DND-41 (cell line): Measurements from ENCODE around the gene CELA2A.

Experiments used
- ATAC-seq: fragments of 200-7000 bp; cut with Tn5 transposase; 3 replicates; pipeline ENCODE4 v1.9.1; 2021; ENCODE audit warnings: low read depth; ENCODE audit not compliant: insufficient read depth
- DNase-seq: peaks from one replicate; pipeline ENCODE4 v3.0.0-alpha.2; 2020
- H2AFZ ChIP-seq: 2 replicates; pipeline ENCODE4 v1.6.0; 2012; ENCODE audit warnings: low read depth, low read length
- H3K27ac ChIP-seq: 2 replicates; pipeline ENCODE4 v1.5.1; 2012; ENCODE audit warnings: low read length, inconsistent platforms
- H3K27me3 ChIP-seq: fragments of 200-600 bp; sonication (generic); 2 replicates; pipeline ENCODE4 v1.6.0; 2012; ENCODE audit warnings: low read length, mild to moderate bottlenecking, inconsistent platforms; ENCODE audit not compliant: insufficient read depth, poor library complexity
- H3K36me3 ChIP-seq: 2 replicates; pipeline ENCODE4 v1.5.1; 2012; ENCODE audit warnings: low read length, inconsistent platforms; ENCODE audit not compliant: insufficient read depth
- H3K4me1 ChIP-seq: 2 replicates; pipeline ENCODE4 v1.5.1; 2012; ENCODE audit warnings: mild to moderate bottlenecking, low read length; ENCODE audit not compliant: insufficient read depth
- H3K4me2 ChIP-seq: 2 replicates; pipeline ENCODE4 v1.6.0; 2012; ENCODE audit warnings: mild to moderate bottlenecking, moderate library complexity, low read length, inconsistent platforms; ENCODE audit not compliant: insufficient read depth
- H3K4me3 ChIP-seq, 2 experiments: fragments of 200-600 bp in 1 of 2; shearing (Covaris generic) in 1 of 2; 2 replicates each; pipeline ENCODE4 v1.5.1; 2012 to 2016; ENCODE audit warnings: inconsistent platforms in 2 of 2, low read length in 2 of 2, mild to moderate bottlenecking in 2 of 2, low read depth in 1 of 2, moderate library complexity in 1 of 2
- H3K79me2 ChIP-seq: 2 replicates; pipeline ENCODE4 v1.6.0; 2012; ENCODE audit warnings: low read length, inconsistent platforms; ENCODE audit not compliant: insufficient read depth
- H3K9ac ChIP-seq: 2 replicates; pipeline ENCODE4 v1.6.0; 2012; ENCODE audit warnings: low read depth, mild to moderate bottlenecking, inconsistent platforms, low read length, moderate library complexity
- H3K9me3 ChIP-seq: 2 replicates; pipeline ENCODE4 v1.5.1; 2012; ENCODE audit warnings: low read length, moderate library complexity, mild to moderate bottlenecking, inconsistent platforms; ENCODE audit not compliant: insufficient read depth, severe bottlenecking
- H4K20me1 ChIP-seq: 2 replicates; pipeline ENCODE4 v1.6.0; 2012; ENCODE audit warnings: low read length; ENCODE audit not compliant: insufficient read depth
- EZH2 ChIP-seq: IDR thresholded peaks from 3 replicates; pipeline ENCODE4 v1.6.1; 2012; ENCODE audit warnings: borderline replicate concordance, low read depth, mild to moderate bottlenecking, moderate library complexity, low read length, inconsistent platforms; ENCODE audit not compliant: severe bottlenecking
- TF ChIP-seq, protein P1 (sequence below): IDR thresholded peaks from 2 replicates; pipeline ENCODE4 v1.5.1; 2012; ENCODE audit warnings: borderline replicate concordance, low read length, moderate library complexity, mild to moderate bottlenecking; ENCODE audit not compliant: poor library complexity, severe bottlenecking; ENCODE audit errors: extremely low read depth

The CELA2A gene

DNA sequence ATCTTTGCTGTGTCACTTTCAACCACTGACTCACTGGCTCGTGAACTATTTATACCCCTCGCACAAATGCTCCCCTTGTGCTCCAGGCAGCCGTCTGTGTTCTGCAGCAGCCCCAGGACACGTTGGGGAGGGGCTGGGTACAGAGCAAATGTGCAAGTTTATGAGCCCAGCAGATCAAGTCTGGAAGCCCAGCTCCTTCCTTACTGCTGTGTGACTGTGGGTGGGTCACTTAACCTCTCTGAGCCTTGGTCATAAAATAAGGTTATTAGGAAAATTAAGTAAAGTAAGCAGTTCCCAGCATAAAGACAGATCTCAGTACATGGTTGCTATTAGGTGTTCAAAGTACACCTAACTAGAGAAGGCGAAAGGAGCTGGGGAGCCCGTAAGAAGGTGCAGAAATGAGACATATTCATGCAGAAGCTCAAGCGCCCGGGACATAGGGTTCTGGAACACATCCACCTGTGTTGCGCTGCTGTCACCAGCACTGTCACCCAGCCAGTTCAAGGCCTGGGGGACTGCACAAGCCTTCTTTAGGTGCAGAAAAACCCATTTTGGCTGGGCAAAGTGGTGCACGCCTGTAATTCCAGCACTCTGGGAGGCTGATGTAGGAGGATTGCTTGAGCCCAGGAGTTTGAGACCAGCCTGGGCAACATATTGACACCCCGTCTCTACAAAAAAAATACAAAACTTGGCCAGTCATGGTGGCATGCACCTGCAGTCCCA is 33.0 kb upstream of the CELA2A start:
- Histone ChIP-seq H3K4me3 (no peak overlapping the region), H4K20me1 (peaks cover 56% of the 10 kb centered on the region), H3K27me3 (no peaks in the 10 kb centered on the region), H3K27ac (no peak overlapping the region), H3K4me1 (no peaks in the 10 kb centered on the region), H3K9me3 (peaks cover 2% of the 10 kb centered on the region), H3K36me3 (peaks cover 27% of the 10 kb centered on the region), H3K9ac (no peak overlapping the region), H3K79me2 (peaks cover 20% of the 10 kb centered on the region), H3K4me2 (no peak overlapping the region), H2AFZ (no peak overlapping the region)
- TF ChIP-seq EZH2 = no peak
- TF ChIP-seq, protein P1, sequence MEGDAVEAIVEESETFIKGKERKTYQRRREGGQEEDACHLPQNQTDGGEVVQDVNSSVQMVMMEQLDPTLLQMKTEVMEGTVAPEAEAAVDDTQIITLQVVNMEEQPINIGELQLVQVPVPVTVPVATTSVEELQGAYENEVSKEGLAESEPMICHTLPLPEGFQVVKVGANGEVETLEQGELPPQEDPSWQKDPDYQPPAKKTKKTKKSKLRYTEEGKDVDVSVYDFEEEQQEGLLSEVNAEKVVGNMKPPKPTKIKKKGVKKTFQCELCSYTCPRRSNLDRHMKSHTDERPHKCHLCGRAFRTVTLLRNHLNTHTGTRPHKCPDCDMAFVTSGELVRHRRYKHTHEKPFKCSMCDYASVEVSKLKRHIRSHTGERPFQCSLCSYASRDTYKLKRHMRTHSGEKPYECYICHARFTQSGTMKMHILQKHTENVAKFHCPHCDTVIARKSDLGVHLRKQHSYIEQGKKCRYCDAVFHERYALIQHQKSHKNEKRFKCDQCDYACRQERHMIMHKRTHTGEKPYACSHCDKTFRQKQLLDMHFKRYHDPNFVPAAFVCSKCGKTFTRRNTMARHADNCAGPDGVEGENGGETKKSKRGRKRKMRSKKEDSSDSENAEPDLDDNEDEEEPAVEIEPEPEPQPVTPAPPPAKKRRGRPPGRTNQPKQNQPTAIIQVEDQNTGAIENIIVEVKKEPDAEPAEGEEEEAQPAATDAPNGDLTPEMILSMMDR = no peak
- ATAC-seq = no peak
- no peak for DNase-seq

DNA sequence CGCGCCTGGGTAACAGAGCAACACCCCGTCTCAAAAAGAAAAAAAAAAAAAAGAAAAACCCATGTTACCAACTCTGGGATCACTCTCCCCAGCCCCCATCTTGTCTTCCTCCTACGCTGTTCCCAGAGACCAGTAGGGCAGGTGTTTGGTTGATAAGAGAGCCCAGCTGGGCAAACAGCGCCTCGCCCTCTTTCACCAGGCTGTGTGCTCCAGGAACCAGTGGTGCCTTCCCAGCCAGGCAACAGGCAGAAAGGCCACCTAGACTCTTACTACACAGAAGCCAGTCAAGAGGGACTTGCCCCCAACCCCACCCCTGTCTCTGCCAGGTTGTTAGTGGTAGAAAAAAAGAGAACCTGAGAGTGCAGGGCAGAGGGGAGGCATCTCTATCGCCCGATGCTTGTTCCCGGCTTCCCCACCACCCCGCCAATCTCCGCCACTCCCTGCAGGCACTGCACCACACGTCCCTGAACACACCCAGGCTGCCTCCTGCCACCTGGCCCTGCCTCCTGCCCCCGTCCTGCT is 32.3 kb upstream of the CELA2A start:
- Histone ChIP-seq H3K79me2 (peaks cover 14% of the 10 kb centered on the region), H3K27me3 (no peaks in the 10 kb centered on the region), H3K4me3 (no peak overlapping the region), H3K27ac (no peak overlapping the region), H3K9me3 (peaks cover 2% of the 10 kb centered on the region), H3K36me3 (peaks cover 27% of the 10 kb centered on the region), H4K20me1 (peaks cover 49% of the 10 kb centered on the region), H3K4me2 (no peak overlapping the region), H3K4me1 (no peaks in the 10 kb centered on the region), H2AFZ (no peak overlapping the region), H3K9ac (no peak overlapping the region)
- ATAC-seq = no peak
- no peak for DNase-seq
- TF ChIP-seq, protein P1 = no peak
- no peak for TF ChIP-seq EZH2

DNA sequence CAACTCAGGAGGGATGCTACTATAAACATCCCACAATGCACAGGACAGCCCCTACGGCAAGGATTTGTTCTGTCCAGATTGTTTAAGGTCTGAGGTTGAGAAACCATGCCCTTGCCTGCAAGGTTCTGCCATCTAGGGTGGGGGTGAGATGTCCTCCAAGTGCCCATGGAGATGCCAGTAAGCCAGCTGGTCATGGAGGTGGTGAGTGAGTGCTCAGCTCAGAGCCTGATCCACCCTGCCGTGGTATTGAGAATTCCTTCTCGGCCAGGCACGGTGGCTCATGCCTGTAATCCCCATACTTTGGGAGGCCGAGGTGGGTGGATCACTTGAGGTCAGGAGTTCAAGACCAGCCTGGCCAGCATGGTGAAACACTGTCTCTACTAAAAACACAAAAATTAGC is 31.6 kb upstream of the CELA2A start:
- no peak for ATAC-seq
- Histone ChIP-seq H3K36me3 (peaks cover 27% of the 10 kb centered on the region), H3K79me2 (0 out of 2 replicates have a peak, but pooled peaks cover 7% of the 10 kb centered on the region), H2AFZ (no peak overlapping the region), H3K4me2 (no peak overlapping the region), H3K27ac (no peak overlapping the region), H3K4me1 (no peaks in the 10 kb centered on the region), H3K9ac (no peak overlapping the region), H3K4me3 (no peak overlapping the region), H4K20me1 (peaks cover 44% of the 10 kb centered on the region), H3K9me3 (peaks cover 2% of the 10 kb centered on the region), H3K27me3 (no peaks in the 10 kb centered on the region)
- DNase-seq = no peak
- TF ChIP-seq, protein P1 = no peak
